ENCODE results near the gene ASPSCR1.
"Not testable (repeated sequence)": the region's sequence is repeated elsewhere in the genome, so short reads cannot be mapped to it uniquely, and the experiment has no call there.

Gene ASPSCR1

DNA sequence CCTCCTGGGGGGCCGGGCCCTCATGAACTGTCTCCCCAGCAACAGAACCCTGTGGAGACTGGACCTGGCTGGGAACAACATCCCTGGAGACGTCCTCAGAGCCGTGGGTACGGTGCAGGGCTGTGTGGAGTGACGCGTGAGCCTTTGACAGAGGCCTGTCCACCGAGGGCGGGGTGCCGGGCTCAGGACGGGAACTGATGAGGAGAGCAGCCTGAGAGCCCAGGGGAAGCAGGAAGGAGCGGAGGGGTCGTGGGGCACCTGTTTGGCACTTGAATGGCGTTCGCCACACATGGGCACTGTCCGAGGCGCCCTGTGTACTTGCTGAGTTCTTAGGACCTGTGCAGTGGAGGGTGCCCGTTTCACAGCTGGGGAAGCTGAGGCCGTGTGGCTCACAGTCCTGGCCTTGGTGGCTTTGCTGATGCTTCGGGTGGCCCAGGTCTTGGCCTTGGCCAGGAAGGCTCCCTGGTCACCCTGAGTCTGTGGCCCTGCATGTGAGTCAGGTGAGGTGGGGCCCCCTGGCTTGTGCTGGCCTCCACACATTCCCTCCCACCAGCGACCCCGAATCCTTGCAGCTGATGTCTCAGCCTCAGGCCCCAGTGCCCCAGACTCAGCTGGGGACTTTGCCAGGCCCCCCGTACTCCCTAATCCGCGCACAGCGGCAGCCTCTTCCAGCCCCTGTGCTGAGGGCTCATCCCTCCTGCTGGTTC, 48.1 kb downstream of the ASPSCR1 start:
- no peak for DNase-seq (ENCODE audit: low read depth)

DNA sequence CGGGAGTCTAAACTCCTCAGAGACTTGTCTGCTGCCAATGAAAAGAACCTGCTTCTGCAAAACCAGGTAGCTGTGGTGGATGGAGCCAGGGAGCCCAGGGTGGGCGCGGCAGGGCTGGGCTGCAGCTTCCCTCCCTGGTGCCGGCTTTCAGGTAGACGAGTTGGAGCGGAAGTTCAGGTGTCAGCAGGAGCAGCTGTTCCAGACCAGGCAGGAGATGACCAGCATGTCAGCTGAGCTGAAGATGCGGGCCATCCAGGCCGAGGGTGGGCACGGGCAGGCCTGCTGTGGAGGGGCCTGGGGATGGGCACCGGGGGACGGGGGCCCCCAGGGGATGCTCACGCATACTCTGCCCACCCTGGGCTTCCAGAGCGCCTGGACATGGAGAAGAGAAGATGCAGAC, 50.8 kb downstream of the ASPSCR1 start:
- no peak for DNase-seq (ENCODE audit: low read depth)

DNA sequence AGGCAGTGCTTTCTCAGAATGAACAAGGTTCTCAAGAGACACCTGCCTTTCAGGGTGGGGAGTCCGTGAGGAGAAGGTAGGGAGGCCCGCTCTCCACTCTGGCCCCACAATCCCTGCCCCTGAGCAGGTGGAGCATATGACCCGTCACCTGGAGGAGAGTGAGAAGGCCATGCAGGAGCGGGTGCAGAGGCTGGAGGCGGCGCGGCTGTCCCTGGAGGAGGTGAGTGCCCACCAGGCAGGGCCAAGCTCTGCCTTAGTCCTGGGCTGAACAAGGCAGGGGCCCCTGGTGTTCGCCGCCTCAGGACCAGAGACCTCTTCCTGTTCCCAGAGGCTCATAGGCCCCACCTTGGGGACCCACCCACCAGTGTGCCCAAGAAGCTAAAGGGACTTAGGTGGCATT, 51.5 kb downstream of the ASPSCR1 start:
- DNase-seq (ENCODE audit: low read depth) = no peak

DNA sequence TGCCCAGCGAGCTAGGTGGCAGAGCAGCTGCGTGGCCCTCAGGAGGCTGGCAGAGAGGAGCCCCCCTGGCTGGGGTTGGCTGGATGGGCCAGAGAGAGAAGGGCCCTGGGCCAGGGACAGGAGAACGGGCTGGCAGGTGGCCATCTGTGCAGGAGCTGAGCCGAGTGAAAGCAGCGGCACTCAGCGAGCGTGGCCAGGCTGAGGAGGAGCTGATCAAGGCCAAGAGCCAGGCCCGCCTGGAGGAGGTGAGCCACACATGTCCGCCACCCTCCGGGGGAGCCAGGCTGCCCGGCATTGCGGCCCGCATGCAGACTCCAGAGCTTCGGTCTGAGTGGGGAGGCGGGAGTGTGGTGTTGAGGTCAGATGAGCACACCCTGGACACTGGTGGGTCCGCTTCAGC, 52.0 kb downstream of the ASPSCR1 start:
- no peak for DNase-seq (ENCODE audit: low read depth)

DNA sequence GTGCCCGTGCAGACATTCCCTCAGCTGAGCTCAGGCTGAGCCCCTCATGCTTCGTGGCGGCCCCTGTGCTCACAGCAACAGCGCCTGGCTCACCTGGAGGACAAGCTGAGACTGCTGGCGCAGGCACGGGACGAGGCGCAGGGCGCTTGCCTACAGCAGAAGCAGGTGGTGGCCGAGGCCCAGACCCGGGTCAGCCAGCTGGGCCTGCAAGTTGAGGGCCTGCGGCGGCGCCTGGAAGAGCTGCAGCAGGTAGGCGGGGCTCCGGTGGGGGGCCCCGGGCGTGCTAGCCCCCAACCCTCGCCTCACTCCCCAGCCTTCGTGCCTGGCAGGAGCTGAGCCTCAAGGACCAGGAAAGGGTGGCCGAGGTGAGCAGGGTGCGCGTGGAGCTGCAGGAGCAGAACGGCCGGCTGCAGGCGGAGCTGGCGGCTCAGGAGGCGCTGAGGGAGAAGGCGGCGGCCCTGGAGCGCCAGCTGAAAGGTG, 52.6 kb downstream of the ASPSCR1 start:
- DNase-seq (ENCODE audit: low read depth) = no peak

DNA sequence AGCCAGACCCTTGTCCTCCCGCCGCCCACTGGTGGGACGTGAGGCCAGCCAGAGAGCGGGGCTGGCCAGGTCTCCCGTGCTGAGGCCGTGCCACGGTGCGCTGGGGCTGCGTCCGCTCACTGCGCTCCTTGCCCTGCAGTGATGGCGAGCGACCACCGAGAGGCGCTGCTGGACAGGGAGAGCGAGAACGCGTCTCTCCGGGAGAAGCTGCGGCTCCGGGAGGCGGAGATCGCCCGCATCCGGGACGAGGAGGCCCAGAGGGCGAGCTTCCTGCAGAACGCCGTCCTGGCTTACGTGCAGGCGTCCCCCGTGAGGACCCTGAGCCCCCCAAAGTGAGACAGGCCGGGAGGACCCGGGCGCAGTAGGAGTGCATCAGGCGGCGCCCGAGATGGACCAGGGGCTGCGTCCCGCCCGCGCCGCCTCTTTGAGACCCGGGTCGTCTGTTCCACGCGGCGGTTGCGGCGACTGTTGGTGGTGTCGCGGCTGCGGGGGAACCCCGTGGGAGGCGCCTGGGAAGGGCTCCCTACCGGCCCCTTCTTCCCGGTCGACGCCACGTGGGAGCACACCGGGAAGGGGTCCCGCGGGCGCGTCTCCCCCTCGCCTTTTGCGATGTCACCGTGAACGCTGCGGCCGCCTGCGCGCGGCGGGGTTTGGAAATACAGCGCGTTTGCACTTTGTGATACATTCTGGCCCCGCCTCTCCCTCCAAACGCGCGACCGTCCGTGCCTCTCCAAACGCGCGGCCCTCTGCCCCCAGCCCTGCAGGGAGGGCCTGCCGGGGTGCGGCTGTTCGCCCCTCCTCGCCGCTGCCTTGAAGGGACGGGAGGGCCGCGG, 53.3 kb downstream of the ASPSCR1 start:
- no peak for DNase-seq (ENCODE audit: low read depth)

DNA sequence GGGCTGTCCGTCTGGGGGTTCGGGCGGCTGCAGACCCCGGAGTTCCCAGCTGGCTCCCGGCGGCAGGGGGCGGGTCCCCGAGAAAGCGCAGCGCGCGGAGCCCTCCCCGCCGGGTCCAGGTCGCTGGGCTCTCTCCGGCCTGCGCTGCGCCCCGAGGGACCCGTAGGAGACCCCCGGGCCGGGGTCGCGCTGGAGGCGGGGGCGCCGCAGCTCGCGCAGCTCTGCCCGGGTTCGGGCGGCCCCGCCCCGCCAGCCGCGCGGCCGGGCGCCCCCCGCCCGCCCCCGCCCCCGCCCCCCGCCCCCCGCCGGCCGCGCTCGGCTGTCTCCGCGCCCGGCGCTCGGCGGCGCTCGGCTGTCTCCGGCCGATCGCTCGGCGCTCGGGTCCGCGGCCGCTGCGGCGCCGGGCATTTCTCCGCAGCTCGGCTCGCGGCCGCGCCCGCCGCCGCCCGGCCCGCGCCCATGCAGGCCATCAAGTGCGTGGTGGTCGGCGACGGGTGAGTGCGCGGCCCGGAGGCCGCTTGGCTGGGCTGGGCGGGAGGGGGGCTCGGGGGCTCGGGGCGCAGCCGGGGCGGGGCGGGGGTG, 54.0 kb downstream of the ASPSCR1 start, which contains the start of gene RAC3:
Gene RAC3 (plus strand): TSS at position 376 of the 582 bp plus-strand sequence. CDS start 84 bp downstream, at position 460.
- no peak for DNase-seq (ENCODE audit: low read depth)

DNA sequence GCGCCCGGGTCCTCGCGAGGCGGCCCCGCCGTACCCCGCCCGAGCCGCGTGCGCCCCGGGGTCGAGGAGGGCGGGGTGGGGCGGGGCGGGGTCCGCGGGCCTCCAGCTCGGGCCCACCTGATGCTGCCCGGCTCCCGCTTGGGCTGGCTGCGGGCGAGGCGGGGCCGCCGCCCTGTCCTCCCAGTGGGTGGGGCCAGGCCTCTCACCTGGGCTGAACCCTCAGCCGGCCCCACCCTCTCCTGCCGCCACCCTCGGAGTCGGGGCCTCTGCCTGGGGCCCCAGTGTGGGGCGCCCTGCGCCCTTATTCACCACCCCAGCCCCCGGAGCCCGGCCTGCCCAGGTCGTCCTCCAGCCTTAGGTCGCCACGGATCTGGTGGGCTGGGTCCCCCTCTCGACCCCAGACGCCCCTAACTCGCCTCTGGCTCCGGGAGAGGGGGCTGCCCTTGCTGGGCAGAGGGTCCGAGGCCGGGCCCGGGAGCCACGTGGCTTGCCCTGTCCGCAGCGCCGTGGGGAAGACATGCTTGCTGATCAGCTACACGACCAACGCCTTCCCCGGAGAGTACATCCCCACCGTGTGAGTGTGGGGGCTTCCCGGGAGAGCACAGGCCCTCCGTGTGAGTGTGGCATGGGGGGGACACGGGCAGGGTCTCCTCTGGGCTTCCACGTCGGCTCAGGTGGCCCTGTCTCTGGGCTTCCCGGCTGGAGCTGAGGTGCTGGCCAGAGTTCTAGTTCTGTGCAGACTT, 54.6 kb downstream of the ASPSCR1 start:
- DNase-seq (ENCODE audit: low read depth) = no peak

DNA sequence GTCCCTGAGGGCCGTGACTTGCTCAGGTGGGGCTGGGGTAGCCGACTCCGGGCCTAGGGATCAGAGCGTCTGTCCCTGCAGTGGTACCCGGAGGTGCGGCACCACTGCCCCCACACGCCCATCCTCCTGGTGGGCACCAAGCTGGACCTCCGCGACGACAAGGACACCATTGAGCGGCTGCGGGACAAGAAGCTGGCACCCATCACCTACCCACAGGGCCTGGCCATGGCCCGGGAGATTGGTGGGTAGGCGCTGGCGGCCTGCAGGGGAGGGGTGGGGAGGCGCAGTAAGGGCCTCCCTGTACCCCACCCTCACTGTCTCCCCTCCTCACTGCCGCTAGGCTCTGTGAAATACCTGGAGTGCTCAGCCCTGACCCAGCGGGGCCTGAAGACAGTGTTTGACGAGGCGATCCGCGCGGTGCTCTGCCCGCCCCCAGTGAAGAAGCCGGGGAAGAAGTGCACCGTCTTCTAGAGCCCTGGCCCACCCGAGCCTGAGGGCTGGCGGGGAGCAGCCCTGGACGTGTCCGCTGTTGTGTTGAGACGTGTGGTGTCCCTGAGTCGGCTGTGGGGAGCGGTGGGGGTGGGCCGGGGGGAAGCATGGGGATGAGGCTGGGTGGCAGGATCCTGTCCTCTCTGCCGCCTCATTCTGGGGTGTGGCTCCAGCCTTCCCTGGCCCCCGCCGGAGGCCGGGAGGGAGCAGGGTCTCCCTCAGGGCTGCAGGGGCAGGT, 56.1 kb downstream of the ASPSCR1 start:
- no peak for DNase-seq (ENCODE audit: low read depth)

DNA sequence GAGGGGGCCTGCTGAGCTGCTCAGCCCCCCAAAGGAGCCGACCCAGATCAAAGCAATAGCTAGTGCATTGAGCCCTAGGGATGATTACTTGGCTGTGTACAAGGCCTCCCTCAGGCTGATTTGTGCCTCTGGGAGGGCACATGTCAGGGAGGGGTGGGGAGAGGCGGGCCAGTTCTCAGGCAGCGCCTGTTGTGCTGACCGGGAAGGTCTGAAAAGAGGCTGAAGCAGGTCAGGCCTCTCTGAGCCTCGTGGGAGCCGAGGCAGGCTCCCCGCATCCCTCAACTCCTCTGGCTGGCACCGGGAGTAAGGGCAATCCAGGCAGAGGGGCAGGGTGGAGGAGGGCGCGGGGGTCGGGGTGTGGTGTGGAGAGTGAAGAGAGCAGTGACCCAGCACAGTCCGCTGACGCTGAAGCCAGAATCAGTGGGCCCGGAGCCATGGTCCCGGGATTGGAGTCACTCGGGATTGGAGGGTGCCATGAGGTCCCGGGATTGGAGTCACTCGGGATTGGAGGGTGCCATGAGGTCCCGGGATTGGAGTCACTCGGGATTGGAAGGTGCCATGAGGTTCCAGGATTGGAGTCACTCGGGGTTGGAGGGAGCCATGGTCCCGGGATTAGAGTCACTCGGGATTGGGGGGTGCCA, 57.1 kb downstream of the ASPSCR1 start:
- no peak for DNase-seq (ENCODE audit: low read depth)

DNA sequence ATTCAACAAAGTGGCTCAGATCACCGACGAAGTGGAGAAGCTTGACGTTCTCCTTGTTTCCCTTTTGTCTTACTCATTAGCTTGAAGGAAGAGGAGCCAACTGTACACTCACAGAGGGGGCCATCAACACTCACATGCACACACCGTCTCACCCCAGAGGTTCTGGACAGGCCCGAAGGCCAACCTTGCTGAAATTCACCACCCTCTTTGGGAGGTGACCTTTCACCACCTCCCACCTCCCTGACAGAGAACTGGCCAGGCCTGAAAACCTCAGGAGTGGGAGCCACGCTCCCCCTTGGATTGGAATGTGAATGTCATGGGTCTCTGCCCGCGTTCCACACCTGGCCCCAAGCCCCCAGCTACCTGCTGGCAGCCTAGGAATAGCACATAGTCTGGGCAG, 58.1 kb downstream of the ASPSCR1 start:
- DNase-seq (ENCODE audit: low read depth) = no peak

DNA sequence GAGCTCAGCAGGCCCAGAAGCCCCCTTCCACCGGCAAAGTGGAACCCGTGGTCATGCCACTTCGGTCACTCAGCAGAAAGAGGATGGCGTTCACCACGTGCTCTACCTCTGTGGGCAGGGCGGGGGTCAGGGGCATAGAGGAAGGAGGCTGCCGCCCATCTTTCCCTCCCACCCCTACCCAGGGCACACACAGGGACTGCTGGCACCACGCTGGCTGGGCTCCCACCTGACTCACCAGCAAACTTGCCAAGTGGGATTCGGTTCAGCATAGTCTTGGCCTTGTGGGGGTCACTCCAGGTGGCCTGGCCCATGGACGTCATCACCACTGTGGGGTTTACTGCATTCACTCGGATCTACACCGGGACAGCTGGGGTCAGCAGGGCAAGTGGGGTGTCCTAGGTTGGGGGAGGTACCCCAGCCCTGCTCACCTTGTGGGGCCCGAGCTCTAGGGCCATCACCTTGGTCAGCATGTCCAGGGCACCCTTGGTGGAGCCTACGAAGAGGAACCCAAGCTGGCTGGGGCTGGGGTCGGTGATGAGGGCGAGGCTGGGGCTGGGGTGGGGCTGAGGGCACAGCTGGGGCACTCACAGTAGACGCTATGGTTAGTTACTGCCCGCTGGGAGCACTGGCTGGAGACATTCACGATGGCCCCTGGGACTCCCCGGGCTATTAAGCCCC, 58.7 kb downstream of the ASPSCR1 start:
- DNase-seq (ENCODE audit: low read depth) = no peak

DNA sequence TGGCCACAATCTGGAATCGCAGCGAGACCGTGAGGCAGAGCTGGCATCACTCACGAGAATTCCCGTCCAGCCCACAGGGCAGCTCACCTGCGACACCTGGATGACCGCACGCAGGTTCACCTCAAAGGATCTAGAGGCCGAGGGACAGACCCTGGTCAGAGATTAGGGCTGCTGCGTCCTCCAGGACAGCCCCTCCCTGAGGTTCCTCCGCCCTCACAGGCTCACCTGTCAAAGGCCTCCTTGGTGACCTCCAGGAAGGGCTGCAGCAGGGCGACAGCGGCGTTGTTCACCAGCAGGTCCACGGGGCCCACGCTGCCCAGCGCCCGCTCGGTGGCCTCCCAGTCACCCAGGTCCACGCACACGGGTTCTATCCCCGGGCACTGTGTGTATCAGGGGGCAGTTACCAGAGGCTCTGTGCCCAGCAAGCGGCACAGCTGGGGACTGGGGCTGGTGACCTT, 59.2 kb downstream of the ASPSCR1 start:
- no peak for DNase-seq (ENCODE audit: low read depth)

DNA sequence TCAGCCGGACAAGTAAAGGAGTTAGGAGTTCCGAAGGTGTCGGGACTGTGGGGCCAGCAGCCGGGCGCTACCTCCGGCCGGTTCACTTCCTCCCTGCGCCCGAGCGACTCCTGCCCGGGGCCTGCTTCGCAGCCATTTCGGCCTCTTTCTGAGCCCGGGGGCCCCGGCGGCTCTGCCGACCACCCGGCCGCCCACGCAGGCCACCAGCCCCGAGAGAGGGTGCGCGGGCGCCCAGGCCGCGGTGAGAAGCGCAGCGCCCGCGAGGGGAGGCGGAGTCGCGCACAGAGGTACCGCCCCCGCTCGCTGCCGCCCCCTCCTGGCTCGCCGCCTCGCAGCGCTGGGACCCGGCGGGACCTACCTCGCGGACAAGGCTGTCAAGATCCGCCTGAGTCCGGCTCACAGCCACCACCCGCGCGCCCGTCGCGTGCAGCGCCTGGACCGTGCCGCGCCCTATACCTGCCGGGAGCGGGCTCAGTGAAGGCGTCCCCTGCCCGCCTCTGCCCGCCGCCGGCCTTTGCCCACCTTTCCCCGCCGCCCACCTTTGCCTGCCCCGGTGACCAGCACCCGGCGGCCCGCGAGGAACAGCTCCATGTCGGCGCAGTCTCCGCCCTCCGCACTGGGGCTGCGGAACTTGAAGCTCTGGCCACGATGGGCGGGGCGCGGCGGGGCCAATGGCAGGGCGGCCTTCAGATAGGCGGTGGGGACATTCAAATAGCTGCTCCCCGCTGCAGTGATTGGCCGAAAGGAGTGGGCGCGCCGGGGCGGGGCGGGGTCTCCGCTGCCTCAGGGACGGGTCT, 59.9 kb downstream of the ASPSCR1 start, which contains the start of gene DCXR:
Gene DCXR (minus strand): TSS at position 606 of the 797 bp plus-strand sequence. CDS start 15 bp downstream, at position 591.
- peak; percentile 74 for DNase-seq (ENCODE audit: low read depth)

DNA sequence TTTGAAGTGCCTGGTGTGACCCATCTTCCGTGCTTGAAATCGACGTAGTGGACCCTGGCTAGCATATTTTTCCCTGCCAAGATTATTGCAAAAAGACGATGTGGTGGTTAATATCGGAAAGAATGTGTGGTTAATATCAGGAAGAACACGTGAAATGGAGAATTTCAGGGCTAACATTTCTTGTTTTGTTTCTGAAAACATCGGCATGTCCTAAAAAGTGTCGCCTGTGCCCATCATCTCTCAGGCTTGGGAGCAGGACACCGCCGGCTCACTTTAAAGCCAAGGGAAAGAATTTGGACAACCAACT, 60.4 kb downstream of the ASPSCR1 start:
- DNase-seq (ENCODE audit: low read depth) = no peak

DNA sequence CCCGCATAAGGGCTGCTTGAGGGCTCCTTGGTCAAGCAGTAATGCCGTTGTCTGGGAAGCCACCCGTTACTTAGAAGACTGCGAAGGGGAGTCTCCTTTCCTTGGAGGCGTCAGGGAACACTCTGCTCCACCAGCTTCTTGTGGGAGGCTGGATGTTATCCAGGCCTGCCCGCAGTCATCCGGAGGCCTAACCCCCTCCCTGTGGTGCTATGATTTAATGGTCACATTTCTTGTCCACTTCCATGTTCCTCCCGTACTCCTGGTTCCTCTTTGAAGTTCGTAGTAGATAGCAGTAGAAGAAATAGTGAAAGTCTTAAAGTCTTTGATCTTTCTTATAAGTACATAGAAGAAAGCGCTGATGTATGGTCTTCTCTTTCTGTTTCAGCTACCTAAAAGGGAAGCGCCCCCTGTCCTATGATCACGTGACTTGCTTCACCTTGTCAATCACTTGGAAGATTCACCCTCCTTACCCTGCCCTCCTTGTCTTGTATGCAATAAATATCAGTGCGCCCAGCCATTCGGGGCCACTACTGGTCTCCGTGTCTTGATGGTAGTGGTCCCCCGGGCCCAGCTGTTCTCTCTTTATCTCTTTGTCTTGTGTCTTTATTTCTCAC, 61.5 kb downstream of the ASPSCR1 start:
- not testable (repeated sequence) for DNase-seq (ENCODE audit: low read depth)

DNA sequence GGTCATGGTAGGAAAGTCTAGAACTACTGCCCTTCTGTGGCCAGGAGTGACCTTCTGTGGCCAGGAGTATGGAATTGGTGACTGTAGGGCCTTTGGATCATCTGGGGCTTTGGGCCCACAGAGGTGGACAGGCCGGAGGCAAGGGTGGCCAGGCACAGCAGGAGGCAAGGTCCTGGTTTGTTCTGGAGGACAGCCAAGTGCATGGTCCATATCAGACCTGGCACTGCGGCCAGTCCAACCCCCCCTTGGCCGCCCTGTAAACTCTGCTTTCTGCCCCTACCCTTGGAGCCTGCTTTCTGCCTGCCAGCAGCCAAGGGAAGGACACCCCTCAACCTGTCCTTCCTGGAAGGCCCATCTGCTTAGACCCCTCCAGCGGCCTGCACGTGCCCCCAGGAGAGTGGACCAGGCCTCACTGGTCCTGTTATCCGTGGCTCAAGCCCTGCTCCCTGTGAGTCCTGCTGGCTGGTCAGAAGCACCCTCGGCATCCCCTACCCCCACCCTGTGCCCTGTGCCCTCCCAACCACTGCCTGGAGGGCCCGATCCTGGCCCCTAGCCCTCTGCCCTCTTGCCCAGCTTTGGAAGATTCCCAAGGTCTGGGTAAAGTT, 62.4 kb downstream of the ASPSCR1 start:
- DNase-seq (ENCODE audit: low read depth) = no peak

DNA sequence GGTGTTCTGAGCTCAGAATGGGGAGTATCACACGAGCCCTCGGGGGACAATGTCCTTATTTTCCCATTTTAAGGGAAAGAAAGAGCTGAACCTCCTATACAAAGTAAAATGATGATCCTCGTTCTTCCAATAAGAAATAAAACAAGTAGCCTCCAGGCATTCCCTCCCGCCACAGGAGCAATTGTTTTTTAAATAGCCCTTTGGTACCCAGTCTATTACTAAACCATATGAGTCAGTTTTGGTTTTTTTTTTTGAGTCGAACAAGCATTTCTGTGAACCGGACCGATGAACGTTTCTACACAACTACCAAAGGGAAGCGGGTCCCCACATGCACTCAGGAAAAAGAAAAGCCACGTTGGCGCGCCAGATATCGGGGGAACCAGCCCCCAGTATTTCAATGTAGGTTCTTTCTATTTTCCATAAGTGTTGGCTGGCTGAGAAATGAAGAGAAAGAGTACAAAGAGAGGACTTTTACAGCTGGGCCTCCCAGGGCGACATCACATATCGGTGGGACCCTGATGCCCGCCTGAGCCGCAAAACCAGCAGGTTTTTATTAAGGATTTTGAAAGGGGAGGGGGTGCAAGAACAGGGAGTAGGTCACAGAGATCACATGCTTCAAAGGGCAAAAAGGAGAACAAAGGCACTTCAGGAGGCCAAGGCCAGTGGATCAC, 63.9 kb downstream of the ASPSCR1 start:
- no peak for DNase-seq (ENCODE audit: low read depth)
